ENCODE data around the gene KRT34. TPM values are rescaled to one million over a fixed set of nuclear protein-coding genes. Genes with fewer than 3 reads are reported as not detected.
A peak's percentile ranks its signal among the peaks of the same experiment; 100 is the strongest.
"Not testable (repeated sequence)": the region's sequence is repeated elsewhere in the genome, so short reads cannot be mapped to it uniquely, and the experiment has no call there.

The KRT34 gene
- total RNA-seq, 1 donor from 2014 or later, result not detected

GRCh38 chr17:41428591-41429291 lies 46.6 kb upstream of the KRT34 start:
- no peak overlapping the region for H3K27ac ChIP-seq (ENCODE audit: low read depth, low read length)
- H4K20me1 ChIP-seq (ENCODE audit: insufficient read depth, low read length), result no peaks in the 10 kb centered on the region
- no peak overlapping the region for H3K4me2 ChIP-seq (ENCODE audit: low read length)
- H3K4me3 ChIP-seq (ENCODE audit: insufficient read depth, low read depth, low read length), result no peak overlapping the region
- FAIRE-seq (no peak), DNase-seq (ENCODE audit: low read depth) (peak; percentile 48)
- Mint-ChIP-seq H3K9me3 (ENCODE audit: unreplicated experiment) (no peaks in the 10 kb centered on the region), H3K4me1 (ENCODE audit: low read depth, unreplicated experiment) (peaks cover 12% of the 10 kb centered on the region), H3K36me3 (ENCODE audit: low read depth, unreplicated experiment) (peaks cover 3% of the 10 kb centered on the region), H3K27ac (ENCODE audit: unreplicated experiment) (no peak overlapping the region), H3K4me3 (ENCODE audit: unreplicated experiment) (no peak overlapping the region), H3K27me3 (ENCODE audit: low read depth, unreplicated experiment) (no peaks in the 10 kb centered on the region)
- no peaks in the 10 kb centered on the region for H3K79me2 ChIP-seq (ENCODE audit: insufficient read depth, low read length)
- peaks cover 3% of the 10 kb centered on the region for H3K4me1 ChIP-seq (ENCODE audit: insufficient read depth, low read length)
- H2AFZ ChIP-seq (ENCODE audit: low read depth, low read length), result no peak overlapping the region
- TF ChIP-seq EZH2 (IDR thresholded peaks at IDR 0.05; ENCODE audit: insufficient read depth, low read length), result no peak
- TF ChIP-seq, protein P1, sequence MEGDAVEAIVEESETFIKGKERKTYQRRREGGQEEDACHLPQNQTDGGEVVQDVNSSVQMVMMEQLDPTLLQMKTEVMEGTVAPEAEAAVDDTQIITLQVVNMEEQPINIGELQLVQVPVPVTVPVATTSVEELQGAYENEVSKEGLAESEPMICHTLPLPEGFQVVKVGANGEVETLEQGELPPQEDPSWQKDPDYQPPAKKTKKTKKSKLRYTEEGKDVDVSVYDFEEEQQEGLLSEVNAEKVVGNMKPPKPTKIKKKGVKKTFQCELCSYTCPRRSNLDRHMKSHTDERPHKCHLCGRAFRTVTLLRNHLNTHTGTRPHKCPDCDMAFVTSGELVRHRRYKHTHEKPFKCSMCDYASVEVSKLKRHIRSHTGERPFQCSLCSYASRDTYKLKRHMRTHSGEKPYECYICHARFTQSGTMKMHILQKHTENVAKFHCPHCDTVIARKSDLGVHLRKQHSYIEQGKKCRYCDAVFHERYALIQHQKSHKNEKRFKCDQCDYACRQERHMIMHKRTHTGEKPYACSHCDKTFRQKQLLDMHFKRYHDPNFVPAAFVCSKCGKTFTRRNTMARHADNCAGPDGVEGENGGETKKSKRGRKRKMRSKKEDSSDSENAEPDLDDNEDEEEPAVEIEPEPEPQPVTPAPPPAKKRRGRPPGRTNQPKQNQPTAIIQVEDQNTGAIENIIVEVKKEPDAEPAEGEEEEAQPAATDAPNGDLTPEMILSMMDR (IDR thresholded peaks at IDR 0.05; ENCODE audit: insufficient read depth, low read depth, low read length), result no peak
- H3K36me3 ChIP-seq (ENCODE audit: insufficient read depth, low read length), result no peaks in the 10 kb centered on the region
- no peaks in the 10 kb centered on the region for H3K27me3 ChIP-seq (ENCODE audit: insufficient read depth, low read length)
- no peaks in the 10 kb centered on the region for H3K9me3 ChIP-seq (ENCODE audit: insufficient read depth, low read depth, low read length)
- no peak overlapping the region for H3K9ac ChIP-seq (ENCODE audit: low read length)

GRCh38 chr17:41424111-41424635 lies 42.1 kb upstream of the KRT34 start, which contains the start of gene KRT37:
Gene KRT37 (minus strand): TSS chr17:41424585. CDS start chr17:41424523, 62 bp downstream.
- H3K4me2 ChIP-seq (ENCODE audit: low read length), result no peak within 1 kb of the TSS
- no peaks in the 10 kb centered on the region for H3K27me3 ChIP-seq (ENCODE audit: insufficient read depth, low read length)
- Mint-ChIP-seq H3K27ac (ENCODE audit: unreplicated experiment) (no peak within 1 kb of the TSS), H3K4me3 (ENCODE audit: unreplicated experiment) (no peak within 1 kb of the TSS), H3K9me3 (ENCODE audit: unreplicated experiment) (no peaks in the 10 kb centered on the region), H3K36me3 (ENCODE audit: low read depth, unreplicated experiment) (peaks cover 3% of the 10 kb centered on the region), H3K4me1 (ENCODE audit: low read depth, unreplicated experiment) (peaks cover 23% of the 10 kb centered on the region), H3K27me3 (ENCODE audit: low read depth, unreplicated experiment) (peaks cover 2% of the 10 kb centered on the region)
- no peaks in the 10 kb centered on the region for H3K79me2 ChIP-seq (ENCODE audit: insufficient read depth, low read length)
- no peak for FAIRE-seq
- no peak within 1 kb of the TSS for H3K27ac ChIP-seq (ENCODE audit: low read depth, low read length)
- H3K9me3 ChIP-seq (ENCODE audit: insufficient read depth, low read depth, low read length), result no peaks in the 10 kb centered on the region
- no peak within 1 kb of the TSS for H3K9ac ChIP-seq (ENCODE audit: low read length)
- H3K4me3 ChIP-seq (ENCODE audit: insufficient read depth, low read depth, low read length), result no peak within 1 kb of the TSS
- peaks cover 16% of the 10 kb centered on the region for H3K4me1 ChIP-seq (ENCODE audit: insufficient read depth, low read length)
- DNase-seq (ENCODE audit: low read depth), result no peak
- no peak for TF ChIP-seq EZH2 (IDR thresholded peaks at IDR 0.05; ENCODE audit: insufficient read depth, low read length)
- TF ChIP-seq, protein P1 (IDR thresholded peaks at IDR 0.05; ENCODE audit: insufficient read depth, low read depth, low read length), result no peak
- H2AFZ ChIP-seq (ENCODE audit: low read depth, low read length), result no peak within 1 kb of the TSS
- no peaks in the 10 kb centered on the region for H4K20me1 ChIP-seq (ENCODE audit: insufficient read depth, low read length)
- no peaks in the 10 kb centered on the region for H3K36me3 ChIP-seq (ENCODE audit: insufficient read depth, low read length)

DNA sequence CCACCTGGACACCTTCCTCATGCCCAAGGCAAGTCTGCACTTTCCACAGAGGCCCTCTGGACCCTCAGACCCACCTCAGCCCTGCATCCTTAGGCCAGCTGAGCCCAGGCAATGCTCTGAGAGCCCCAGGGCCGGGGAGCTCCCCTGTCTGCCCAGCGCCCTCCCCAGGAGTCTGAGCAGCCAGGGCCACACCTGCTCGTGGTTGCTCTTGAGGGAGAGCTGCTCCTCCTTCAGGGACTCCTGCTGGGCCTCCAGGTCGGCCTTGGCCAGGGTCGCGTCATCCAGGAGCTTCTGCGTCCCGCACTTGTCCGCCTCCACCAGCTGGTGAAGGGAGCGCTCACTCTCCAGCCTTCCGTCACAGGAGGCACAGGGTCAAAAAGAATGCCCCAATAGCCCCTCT lies 40.5 kb upstream of the KRT34 start:
- not testable (repeated sequence) for H3K27ac Mint-ChIP-seq (ENCODE audit: unreplicated experiment); H3K36me3 ChIP-seq (ENCODE audit: insufficient read depth, low read length); H3K27ac ChIP-seq (ENCODE audit: low read depth, low read length); H3K9me3 ChIP-seq (ENCODE audit: insufficient read depth, low read depth, low read length); H4K20me1 ChIP-seq (ENCODE audit: insufficient read depth, low read length); H3K9ac ChIP-seq (ENCODE audit: low read length); H3K9me3 Mint-ChIP-seq (ENCODE audit: unreplicated experiment); DNase-seq (ENCODE audit: low read depth); H3K4me2 ChIP-seq (ENCODE audit: low read length); H3K27me3 ChIP-seq (ENCODE audit: insufficient read depth, low read length); H3K4me3 Mint-ChIP-seq (ENCODE audit: unreplicated experiment); H3K4me3 ChIP-seq (ENCODE audit: insufficient read depth, low read depth, low read length); H2AFZ ChIP-seq (ENCODE audit: low read depth, low read length); FAIRE-seq; H3K27me3 Mint-ChIP-seq (ENCODE audit: low read depth, unreplicated experiment); H3K79me2 ChIP-seq (ENCODE audit: insufficient read depth, low read length); H3K36me3 Mint-ChIP-seq (ENCODE audit: low read depth, unreplicated experiment)
- H3K4me1 Mint-ChIP-seq (ENCODE audit: low read depth, unreplicated experiment), result peaks cover 14% of the 10 kb centered on the region
- H3K4me1 ChIP-seq (ENCODE audit: insufficient read depth, low read length), result peaks cover 16% of the 10 kb centered on the region

Data from astrocyte (in vitro differentiated cells and primary cell).